HG02884 (cell line): ENCODE data around the gene MED12L.

Experiments used
- ATAC-seq: cut with Tn5 transposase; IDR thresholded peaks from one replicate; pipeline ENCODE4 v1.9.1; 2021; ENCODE audit warnings: mild to moderate bottlenecking, moderate library complexity; ENCODE audit not compliant: unreplicated experiment

MED12L gene

GRCh38 chr3:151133175-151133574, 47.7 kb downstream of the MED12L start:
- no peak for ATAC-seq

- no peak for ATAC-seq
Measured at GRCh38 chr3:151133917-151134450, 48.5 kb downstream of the MED12L start.

- ATAC-seq, result no peak
Measured at GRCh38 chr3:151135541-151136337, 50.3 kb downstream of the MED12L start.

- no peak for ATAC-seq
Measured at GRCh38 chr3:151142929-151143328, 57.5 kb downstream of the MED12L start.

GRCh38 chr3:151144016-151144415, 58.6 kb downstream of the MED12L start:
- ATAC-seq, result no peak

GRCh38 chr3:151144760-151145159, 59.3 kb downstream of the MED12L start:
- no peak for ATAC-seq

- ATAC-seq, result no peak
Measured at GRCh38 chr3:151145713-151146070, 60.2 kb downstream of the MED12L start.

GRCh38 chr3:151146071-151146730, 60.7 kb downstream of the MED12L start:
- peak; percentile 92 for ATAC-seq

- ATAC-seq, result no peak
Measured at GRCh38 chr3:151146731-151147091, 61.2 kb downstream of the MED12L start.

- no peak for ATAC-seq
Measured at GRCh38 chr3:151147299-151147698, 61.8 kb downstream of the MED12L start.

GRCh38 chr3:151152455-151153079, 67.1 kb downstream of the MED12L start:
- no peak for ATAC-seq

GRCh38 chr3:151154566-151154965, 69.1 kb downstream of the MED12L start:
- ATAC-seq, result no peak

- ATAC-seq, result no peak
Measured at GRCh38 chr3:151155409-151156128, 70.1 kb downstream of the MED12L start.

- no peak for ATAC-seq
Measured at GRCh38 chr3:151156618-151157216, 71.3 kb downstream of the MED12L start.

- no peak for ATAC-seq
Measured at GRCh38 chr3:151159806-151160205, 74.3 kb downstream of the MED12L start.

- ATAC-seq, result no peak
Measured at GRCh38 chr3:151165226-151165625, 79.8 kb downstream of the MED12L start.

- no peak for ATAC-seq
Measured at GRCh38 chr3:151166161-151166560, 80.7 kb downstream of the MED12L start.

GRCh38 chr3:151168269-151169094, 83.0 kb downstream of the MED12L start:
- peak; percentile 44 for ATAC-seq

GRCh38 chr3:151169262-151169947, 83.9 kb downstream of the MED12L start:
- peak; percentile 48 for ATAC-seq
